DND-41 (cell line): ENCODE results near the gene SP2.

Experiments used
- ATAC-seq: fragments of 200-7000 bp; cut with Tn5 transposase; 3 replicates; pipeline ENCODE4 v1.9.1; 2021; ENCODE audit warnings: low read depth; ENCODE audit not compliant: insufficient read depth
- DNase-seq: peaks from one replicate; pipeline ENCODE4 v3.0.0-alpha.2; 2020
- H2AFZ ChIP-seq: 2 replicates; pipeline ENCODE4 v1.6.0; 2012; ENCODE audit warnings: low read depth, low read length
- H3K27ac ChIP-seq: 2 replicates; pipeline ENCODE4 v1.5.1; 2012; ENCODE audit warnings: low read length, inconsistent platforms
- H3K27me3 ChIP-seq: fragments of 200-600 bp; sonication (generic); 2 replicates; pipeline ENCODE4 v1.6.0; 2012; ENCODE audit warnings: low read length, mild to moderate bottlenecking, inconsistent platforms; ENCODE audit not compliant: insufficient read depth, poor library complexity
- H3K36me3 ChIP-seq: 2 replicates; pipeline ENCODE4 v1.5.1; 2012; ENCODE audit warnings: low read length, inconsistent platforms; ENCODE audit not compliant: insufficient read depth
- H3K4me1 ChIP-seq: 2 replicates; pipeline ENCODE4 v1.5.1; 2012; ENCODE audit warnings: mild to moderate bottlenecking, low read length; ENCODE audit not compliant: insufficient read depth
- H3K4me2 ChIP-seq: 2 replicates; pipeline ENCODE4 v1.6.0; 2012; ENCODE audit warnings: mild to moderate bottlenecking, moderate library complexity, low read length, inconsistent platforms; ENCODE audit not compliant: insufficient read depth
- H3K4me3 ChIP-seq, 2 experiments: fragments of 200-600 bp in 1 of 2; shearing (Covaris generic) in 1 of 2; 2 replicates each; pipeline ENCODE4 v1.5.1; 2012 to 2016; ENCODE audit warnings: inconsistent platforms in 2 of 2, low read length in 2 of 2, mild to moderate bottlenecking in 2 of 2, low read depth in 1 of 2, moderate library complexity in 1 of 2
- H3K79me2 ChIP-seq: 2 replicates; pipeline ENCODE4 v1.6.0; 2012; ENCODE audit warnings: low read length, inconsistent platforms; ENCODE audit not compliant: insufficient read depth
- H3K9ac ChIP-seq: 2 replicates; pipeline ENCODE4 v1.6.0; 2012; ENCODE audit warnings: low read depth, mild to moderate bottlenecking, inconsistent platforms, low read length, moderate library complexity
- H3K9me3 ChIP-seq: 2 replicates; pipeline ENCODE4 v1.5.1; 2012; ENCODE audit warnings: low read length, moderate library complexity, mild to moderate bottlenecking, inconsistent platforms; ENCODE audit not compliant: insufficient read depth, severe bottlenecking
- H4K20me1 ChIP-seq: 2 replicates; pipeline ENCODE4 v1.6.0; 2012; ENCODE audit warnings: low read length; ENCODE audit not compliant: insufficient read depth
- EZH2 ChIP-seq: IDR thresholded peaks from 3 replicates; pipeline ENCODE4 v1.6.1; 2012; ENCODE audit warnings: borderline replicate concordance, low read depth, mild to moderate bottlenecking, moderate library complexity, low read length, inconsistent platforms; ENCODE audit not compliant: severe bottlenecking
- TF ChIP-seq, protein P1 (sequence below): IDR thresholded peaks from 2 replicates; pipeline ENCODE4 v1.5.1; 2012; ENCODE audit warnings: borderline replicate concordance, low read length, moderate library complexity, mild to moderate bottlenecking; ENCODE audit not compliant: poor library complexity, severe bottlenecking; ENCODE audit errors: extremely low read depth

The SP2 gene

DNA sequence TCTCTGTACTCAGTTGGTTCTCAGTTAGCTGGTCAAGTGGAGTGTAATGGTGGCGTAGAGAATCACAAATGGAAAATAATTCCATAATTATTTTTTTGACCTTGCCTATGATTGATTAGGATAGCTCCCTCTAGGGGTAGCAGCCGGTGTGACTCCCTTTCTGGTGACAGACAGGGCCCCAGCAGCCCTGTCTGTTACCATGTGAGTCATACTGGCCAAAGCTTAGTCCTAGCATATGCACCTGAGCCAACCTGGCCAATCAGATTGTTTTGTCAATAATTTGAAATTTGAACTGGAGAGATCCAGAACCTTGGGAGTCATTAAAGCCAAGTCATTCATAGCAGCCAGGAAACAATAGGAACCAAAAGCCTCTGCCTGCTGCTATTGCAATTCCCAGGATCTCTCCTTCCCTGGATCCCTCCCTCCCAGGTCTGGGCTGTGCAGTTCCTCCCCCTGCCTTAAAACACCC, 50.9 kb downstream of the SP2 start:
- no peaks in the 10 kb centered on the region for H4K20me1 ChIP-seq
- H3K36me3 ChIP-seq = peaks cover 31% of the 10 kb centered on the region
- no peak overlapping the region for H3K4me2 ChIP-seq
- H3K27ac ChIP-seq = no peak overlapping the region
- DNase-seq (peak; percentile 73), ATAC-seq (peak; percentile 72)
- H3K27me3 ChIP-seq = no peaks in the 10 kb centered on the region
- no peak overlapping the region for H2AFZ ChIP-seq
- peaks cover 22% of the 10 kb centered on the region for H3K4me1 ChIP-seq
- H3K79me2 ChIP-seq = peaks cover 7% of the 10 kb centered on the region
- no peaks in the 10 kb centered on the region for H3K9me3 ChIP-seq
- no peak overlapping the region for H3K9ac ChIP-seq
- H3K4me3 ChIP-seq = no peak overlapping the region
- TF ChIP-seq, protein P1, sequence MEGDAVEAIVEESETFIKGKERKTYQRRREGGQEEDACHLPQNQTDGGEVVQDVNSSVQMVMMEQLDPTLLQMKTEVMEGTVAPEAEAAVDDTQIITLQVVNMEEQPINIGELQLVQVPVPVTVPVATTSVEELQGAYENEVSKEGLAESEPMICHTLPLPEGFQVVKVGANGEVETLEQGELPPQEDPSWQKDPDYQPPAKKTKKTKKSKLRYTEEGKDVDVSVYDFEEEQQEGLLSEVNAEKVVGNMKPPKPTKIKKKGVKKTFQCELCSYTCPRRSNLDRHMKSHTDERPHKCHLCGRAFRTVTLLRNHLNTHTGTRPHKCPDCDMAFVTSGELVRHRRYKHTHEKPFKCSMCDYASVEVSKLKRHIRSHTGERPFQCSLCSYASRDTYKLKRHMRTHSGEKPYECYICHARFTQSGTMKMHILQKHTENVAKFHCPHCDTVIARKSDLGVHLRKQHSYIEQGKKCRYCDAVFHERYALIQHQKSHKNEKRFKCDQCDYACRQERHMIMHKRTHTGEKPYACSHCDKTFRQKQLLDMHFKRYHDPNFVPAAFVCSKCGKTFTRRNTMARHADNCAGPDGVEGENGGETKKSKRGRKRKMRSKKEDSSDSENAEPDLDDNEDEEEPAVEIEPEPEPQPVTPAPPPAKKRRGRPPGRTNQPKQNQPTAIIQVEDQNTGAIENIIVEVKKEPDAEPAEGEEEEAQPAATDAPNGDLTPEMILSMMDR = peak; percentile 85
- no peak for TF ChIP-seq EZH2

DNA sequence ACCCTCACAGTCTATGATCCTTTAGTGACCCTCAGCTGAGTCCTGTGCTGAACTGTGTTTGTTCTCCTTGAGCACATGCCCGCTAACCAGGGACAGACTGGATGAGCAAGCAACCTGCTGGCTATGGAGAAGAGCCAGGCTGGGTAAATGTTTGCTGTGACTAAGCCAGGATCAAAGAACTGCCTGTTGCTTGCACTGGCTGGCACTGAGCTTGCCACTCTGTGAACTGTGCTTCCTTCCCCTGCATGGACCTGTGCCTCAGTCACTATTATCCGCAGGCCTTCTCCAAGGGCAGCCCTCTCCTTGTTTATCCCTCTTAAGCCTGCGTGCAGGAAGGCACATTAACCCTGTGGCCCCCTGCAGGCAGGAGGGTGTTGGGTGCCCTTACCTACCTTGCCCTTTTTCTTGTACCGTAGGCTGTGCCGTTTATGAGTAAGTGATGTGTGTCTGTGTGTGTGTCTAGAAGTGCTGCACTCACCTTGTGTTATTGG, 52.7 kb downstream of the SP2 start:
- H3K27ac ChIP-seq = no peak overlapping the region
- TF ChIP-seq, protein P1 = no peak
- TF ChIP-seq EZH2 = no peak
- peak overlapping the region; percentile 53 for H3K4me2 ChIP-seq
- H3K79me2 ChIP-seq = no peaks in the 10 kb centered on the region
- H3K36me3 ChIP-seq = peaks cover 31% of the 10 kb centered on the region
- ATAC-seq (peak; percentile 35; the same call in 2 of the 3 replicates), DNase-seq (no peak)
- peak overlapping the region; percentile 15; the same call in 1 of the 2 replicates for H3K9ac ChIP-seq
- H3K4me3 ChIP-seq = no peak overlapping the region
- H2AFZ ChIP-seq = no peak overlapping the region
- H4K20me1 ChIP-seq = no peaks in the 10 kb centered on the region
- no peaks in the 10 kb centered on the region for H3K27me3 ChIP-seq
- no peaks in the 10 kb centered on the region for H3K9me3 ChIP-seq
- H3K4me1 ChIP-seq = peaks cover 10% of the 10 kb centered on the region; the same call in 1 of the 2 replicates

DNA sequence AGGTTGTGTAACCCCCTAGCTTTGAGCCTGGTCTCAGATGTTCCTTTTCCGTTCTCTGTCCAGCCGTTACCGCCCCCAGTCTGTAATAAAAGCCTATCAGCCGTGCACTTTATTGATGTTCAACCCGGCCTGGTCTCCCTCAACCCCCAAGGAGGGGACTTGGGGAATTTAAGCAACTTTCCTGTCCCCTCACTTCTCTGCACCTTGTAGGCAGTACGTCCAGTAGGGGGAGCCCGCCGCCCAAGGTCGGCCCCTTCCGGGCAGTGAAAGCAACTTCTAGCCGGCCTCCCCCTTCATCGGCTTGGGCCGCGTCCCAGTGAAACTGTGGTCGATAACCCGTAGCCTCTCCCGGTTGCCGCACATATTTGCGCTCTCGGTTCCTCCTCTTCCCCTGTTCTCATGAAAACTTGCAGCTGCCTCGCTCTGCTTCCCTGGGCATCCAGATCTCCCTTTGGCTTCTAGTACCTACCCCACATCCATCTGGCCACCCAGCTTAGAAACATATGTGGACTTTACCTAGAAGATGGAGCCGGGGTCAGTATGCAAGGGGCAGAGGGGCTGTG, 53.2 kb downstream of the SP2 start:
- Histone ChIP-seq H3K27ac (no peak overlapping the region), H3K4me1 (peaks cover 10% of the 10 kb centered on the region; the same call in 1 of the 2 replicates), H3K27me3 (no peaks in the 10 kb centered on the region), H2AFZ (0 out of 2 replicates have a peak overlapping the region, but pooled peaks have one; percentile 34), H3K36me3 (peaks cover 31% of the 10 kb centered on the region), H3K79me2 (no peaks in the 10 kb centered on the region), H3K4me2 (peak overlapping the region; percentile 53), H3K9ac (0 out of 2 replicates have a peak overlapping the region, but pooled peaks have one; percentile 15), H4K20me1 (no peaks in the 10 kb centered on the region), H3K4me3 (no peak overlapping the region), H3K9me3 (no peaks in the 10 kb centered on the region)
- DNase-seq (peak; percentile 72), ATAC-seq (peak; percentile 79)
- TF ChIP-seq, protein P1 = peak; percentile 77
- no peak for TF ChIP-seq EZH2
